ENCODE measurements around the gene PHB1.

Gene PHB1

DNA sequence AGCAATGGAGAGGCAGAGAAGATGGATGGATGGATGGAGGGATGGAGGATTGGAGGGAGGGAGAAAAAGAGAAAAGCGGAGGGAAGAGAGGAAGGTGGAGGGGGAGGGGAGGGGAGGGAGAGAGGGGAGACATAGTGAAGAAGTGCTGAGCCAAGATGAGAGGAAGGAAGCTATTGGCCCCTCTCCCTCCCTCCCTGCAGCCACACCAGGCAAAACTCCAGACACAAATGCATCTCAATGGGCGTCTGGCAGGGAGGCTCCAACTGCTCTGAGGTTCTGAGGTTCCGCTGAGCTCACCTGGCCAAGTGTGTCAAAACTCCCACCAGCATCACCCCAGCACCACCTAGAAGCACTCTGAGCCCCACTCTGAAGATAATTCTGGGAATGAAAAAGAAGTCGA, 26.9 kb upstream of the PHB1 start:
- no peak for TF ChIP-seq NFIC (IDR thresholded peaks at IDR 0.05)

DNA sequence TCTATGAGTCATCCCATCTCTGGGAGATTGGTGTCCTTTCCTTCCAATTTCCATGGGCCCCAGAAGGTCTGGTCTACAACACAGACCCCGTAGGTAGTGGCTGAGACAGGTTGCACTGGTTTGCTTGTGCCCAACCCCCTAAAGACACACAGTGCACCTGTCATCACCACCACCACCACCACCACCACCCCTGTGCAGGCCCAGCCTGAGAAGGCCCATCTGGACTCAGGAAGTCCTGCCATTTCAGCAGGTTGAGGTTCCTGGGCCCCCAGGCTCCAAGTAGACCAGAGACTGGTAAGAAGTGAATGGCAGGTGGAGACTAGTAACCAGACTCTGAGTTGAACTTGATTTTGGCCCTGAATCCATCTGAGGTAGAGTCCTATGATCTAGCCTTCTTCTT, 25.9 kb upstream of the PHB1 start:
- TF ChIP-seq RAD21 (IDR thresholded peaks at IDR 0.05; ENCODE audit: low read depth) = no peak
- TF ChIP-seq TCF12 (IDR thresholded peaks at IDR 0.05; ENCODE audit: low read depth) = no peak
- TF ChIP-seq FOXM1 (IDR thresholded peaks at IDR 0.05; ENCODE audit: borderline replicate concordance, low read depth) = no peak
- no peak for TF ChIP-seq NFIC (IDR thresholded peaks at IDR 0.05)
- TF ChIP-seq, protein P1, sequence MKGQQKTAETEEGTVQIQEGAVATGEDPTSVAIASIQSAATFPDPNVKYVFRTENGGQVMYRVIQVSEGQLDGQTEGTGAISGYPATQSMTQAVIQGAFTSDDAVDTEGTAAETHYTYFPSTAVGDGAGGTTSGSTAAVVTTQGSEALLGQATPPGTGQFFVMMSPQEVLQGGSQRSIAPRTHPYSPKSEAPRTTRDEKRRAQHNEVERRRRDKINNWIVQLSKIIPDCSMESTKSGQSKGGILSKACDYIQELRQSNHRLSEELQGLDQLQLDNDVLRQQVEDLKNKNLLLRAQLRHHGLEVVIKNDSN (IDR thresholded peaks at IDR 0.05) = no peak
- TF ChIP-seq TAF1 (IDR thresholded peaks at IDR 0.05; ENCODE audit: low read depth) = no peak
- TF ChIP-seq, protein P2, sequence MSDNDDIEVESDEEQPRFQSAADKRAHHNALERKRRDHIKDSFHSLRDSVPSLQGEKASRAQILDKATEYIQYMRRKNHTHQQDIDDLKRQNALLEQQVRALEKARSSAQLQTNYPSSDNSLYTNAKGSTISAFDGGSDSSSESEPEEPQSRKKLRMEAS (IDR thresholded peaks at IDR 0.05) = no peak
- TF ChIP-seq, protein P3, sequence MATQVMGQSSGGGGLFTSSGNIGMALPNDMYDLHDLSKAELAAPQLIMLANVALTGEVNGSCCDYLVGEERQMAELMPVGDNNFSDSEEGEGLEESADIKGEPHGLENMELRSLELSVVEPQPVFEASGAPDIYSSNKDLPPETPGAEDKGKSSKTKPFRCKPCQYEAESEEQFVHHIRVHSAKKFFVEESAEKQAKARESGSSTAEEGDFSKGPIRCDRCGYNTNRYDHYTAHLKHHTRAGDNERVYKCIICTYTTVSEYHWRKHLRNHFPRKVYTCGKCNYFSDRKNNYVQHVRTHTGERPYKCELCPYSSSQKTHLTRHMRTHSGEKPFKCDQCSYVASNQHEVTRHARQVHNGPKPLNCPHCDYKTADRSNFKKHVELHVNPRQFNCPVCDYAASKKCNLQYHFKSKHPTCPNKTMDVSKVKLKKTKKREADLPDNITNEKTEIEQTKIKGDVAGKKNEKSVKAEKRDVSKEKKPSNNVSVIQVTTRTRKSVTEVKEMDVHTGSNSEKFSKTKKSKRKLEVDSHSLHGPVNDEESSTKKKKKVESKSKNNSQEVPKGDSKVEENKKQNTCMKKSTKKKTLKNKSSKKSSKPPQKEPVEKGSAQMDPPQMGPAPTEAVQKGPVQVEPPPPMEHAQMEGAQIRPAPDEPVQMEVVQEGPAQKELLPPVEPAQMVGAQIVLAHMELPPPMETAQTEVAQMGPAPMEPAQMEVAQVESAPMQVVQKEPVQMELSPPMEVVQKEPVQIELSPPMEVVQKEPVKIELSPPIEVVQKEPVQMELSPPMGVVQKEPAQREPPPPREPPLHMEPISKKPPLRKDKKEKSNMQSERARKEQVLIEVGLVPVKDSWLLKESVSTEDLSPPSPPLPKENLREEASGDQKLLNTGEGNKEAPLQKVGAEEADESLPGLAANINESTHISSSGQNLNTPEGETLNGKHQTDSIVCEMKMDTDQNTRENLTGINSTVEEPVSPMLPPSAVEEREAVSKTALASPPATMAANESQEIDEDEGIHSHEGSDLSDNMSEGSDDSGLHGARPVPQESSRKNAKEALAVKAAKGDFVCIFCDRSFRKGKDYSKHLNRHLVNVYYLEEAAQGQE (IDR thresholded peaks at IDR 0.05; ENCODE audit: low read depth) = no peak
- no peak for TF ChIP-seq EP300 (IDR thresholded peaks at IDR 0.05; ENCODE audit: borderline replicate concordance)
- no peak for TF ChIP-seq EGR1 (IDR thresholded peaks at IDR 0.05)
- no peak for TF ChIP-seq TEAD4 (IDR thresholded peaks at IDR 0.05)
- no peak for TF ChIP-seq ZBTB7A (IDR thresholded peaks at IDR 0.05; ENCODE audit: low read depth)
- no peak for TF ChIP-seq YY1 (IDR thresholded peaks at IDR 0.05; ENCODE audit: low read depth)
- no peak for TF ChIP-seq CREB1 (IDR thresholded peaks at IDR 0.05; ENCODE audit: low read depth)

DNA sequence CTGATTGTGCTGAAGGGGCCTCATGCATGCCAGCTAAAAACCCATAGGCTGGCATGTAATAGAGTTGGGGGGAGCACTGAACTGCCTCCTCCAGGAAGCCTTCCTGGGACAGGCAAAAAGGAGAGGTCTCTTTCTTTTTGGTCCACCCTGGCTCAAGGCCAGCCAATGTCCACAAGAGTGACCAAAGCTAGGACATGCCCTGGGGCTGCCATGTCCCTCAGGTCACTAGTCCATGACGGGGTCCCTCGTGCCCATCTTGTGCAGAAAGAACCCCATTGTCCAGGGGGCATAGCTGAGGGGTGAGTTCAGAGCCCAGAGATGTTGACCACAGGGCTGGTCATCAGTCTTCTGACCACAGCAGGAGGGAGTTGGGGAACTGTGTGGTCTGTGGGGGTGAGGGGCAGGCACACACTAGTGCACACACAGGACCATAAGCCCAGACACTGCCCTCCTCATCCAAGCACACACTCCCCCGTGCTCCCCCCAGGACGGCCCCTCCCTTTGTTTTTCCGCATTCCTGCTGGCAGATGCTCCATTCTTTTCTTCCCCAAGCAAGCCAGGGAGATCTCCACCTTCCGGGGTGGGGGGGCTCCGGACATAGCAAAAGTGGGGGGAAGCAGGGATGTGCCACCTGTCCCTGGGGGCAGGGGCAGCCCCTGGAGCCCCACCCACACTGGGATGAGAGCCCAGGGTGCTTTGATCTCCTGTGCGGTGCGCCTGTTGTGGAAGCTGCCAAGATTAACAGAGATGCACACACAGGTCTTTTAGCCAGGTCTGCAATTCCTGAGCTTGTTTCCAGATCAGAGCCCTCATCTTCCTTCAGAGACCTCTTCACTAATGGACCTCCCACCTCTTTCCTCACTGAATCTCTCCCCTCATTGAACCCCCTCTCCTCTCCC, 25.2 kb upstream of the PHB1 start:
- TF ChIP-seq, protein P2 (IDR thresholded peaks at IDR 0.05) = no peak
- no peak for TF ChIP-seq ZBTB7A (IDR thresholded peaks at IDR 0.05; ENCODE audit: low read depth)
- no peak for TF ChIP-seq YY1 (IDR thresholded peaks at IDR 0.05; ENCODE audit: low read depth)
- no peak for TF ChIP-seq CREB1 (IDR thresholded peaks at IDR 0.05; ENCODE audit: low read depth)
- TF ChIP-seq TCF12 (IDR thresholded peaks at IDR 0.05; ENCODE audit: low read depth) = no peak
- TF ChIP-seq TAF1 (IDR thresholded peaks at IDR 0.05; ENCODE audit: low read depth) = no peak
- TF ChIP-seq CEBPB (IDR thresholded peaks at IDR 0.05) = no peak
- TF ChIP-seq EGR1 (IDR thresholded peaks at IDR 0.05) = no peak
- no peak for TF ChIP-seq TEAD4 (IDR thresholded peaks at IDR 0.05)
- TF ChIP-seq, protein P1 (IDR thresholded peaks at IDR 0.05) = no peak

DNA sequence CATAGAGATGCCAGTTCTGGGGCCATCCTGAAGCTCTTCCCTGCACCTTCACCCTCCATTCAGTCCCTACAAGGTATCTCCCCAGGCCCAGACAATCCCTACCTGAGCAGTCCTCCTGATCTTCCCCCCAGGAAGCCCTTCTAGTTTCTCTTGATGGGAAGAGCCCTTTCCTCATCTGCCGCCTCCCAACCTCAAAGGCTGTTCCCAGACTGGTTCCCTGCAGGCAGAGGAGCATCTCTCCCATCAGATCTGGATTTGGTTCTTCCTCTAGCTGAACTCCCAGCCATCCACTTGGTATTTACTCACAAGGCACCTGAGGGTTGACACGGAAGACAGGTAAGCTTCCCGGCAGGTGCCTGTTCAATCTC, 24.6 kb upstream of the PHB1 start:
- TF ChIP-seq, protein P2 (IDR thresholded peaks at IDR 0.05) = no peak
- TF ChIP-seq, protein P3 (IDR thresholded peaks at IDR 0.05; ENCODE audit: low read depth) = no peak
- TF ChIP-seq EGR1 (IDR thresholded peaks at IDR 0.05) = no peak
- no peak for TF ChIP-seq TCF12 (IDR thresholded peaks at IDR 0.05; ENCODE audit: low read depth)
- TF ChIP-seq TEAD4 (IDR thresholded peaks at IDR 0.05) = no peak

DNA sequence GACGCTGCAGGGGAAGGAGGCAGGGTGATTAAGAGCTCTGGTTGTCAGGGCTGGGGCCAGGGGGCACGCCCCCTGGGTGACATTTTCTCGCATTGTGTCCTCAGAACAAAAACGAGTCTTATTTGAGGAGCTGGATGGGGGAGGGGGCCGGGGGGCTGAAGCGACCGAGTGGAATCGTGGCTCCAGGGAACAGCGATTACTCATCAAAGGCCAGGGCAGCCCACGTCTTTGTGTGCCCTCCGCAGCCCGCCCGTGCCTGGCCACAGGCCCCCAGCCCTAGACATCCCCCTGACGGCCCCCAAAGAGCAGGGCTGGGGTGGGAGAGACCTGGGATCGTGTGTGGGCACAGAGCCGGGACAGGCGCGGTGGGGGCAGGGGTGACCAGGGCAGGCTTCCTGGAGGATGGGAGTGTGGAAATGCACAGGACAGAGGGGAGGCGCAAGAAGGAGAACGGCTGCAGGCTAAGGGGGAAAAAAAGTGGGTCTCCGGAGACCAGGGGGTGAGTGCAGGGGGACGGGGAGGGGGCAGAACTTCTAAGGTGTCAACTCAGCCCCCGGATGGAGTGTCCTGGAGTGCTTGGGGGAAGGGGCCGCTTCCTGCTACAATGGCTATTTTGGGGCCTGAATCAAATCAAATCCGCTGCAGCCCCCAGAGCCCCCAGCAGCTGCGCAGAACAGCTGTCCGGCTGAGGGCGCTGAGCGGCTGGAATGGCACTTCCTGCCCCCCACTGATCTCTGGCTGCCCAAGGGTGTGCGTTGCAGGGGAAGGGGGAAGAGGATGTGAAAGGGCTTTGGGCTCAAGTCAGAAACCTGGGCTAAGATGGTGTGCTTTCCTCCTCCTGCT, 24.0 kb upstream of the PHB1 start:
- TF ChIP-seq YY1 (IDR thresholded peaks at IDR 0.05; ENCODE audit: low read depth) (no peak), CREB1 (IDR thresholded peaks at IDR 0.05; ENCODE audit: low read depth) (no peak), TEAD4 (IDR thresholded peaks at IDR 0.05) (no peak), ZBTB7A (IDR thresholded peaks at IDR 0.05; ENCODE audit: low read depth) (no peak), EGR1 (IDR thresholded peaks at IDR 0.05) (no peak), NFIC (IDR thresholded peaks at IDR 0.05) (no peak)
- TF ChIP-seq, protein P1 (IDR thresholded peaks at IDR 0.05) = no peak

Measured in Ishikawa (cell line).